Forelimb muscle (tissue), 1 donor: Measurements from ENCODE around the gene NSMCE3. TPM values are rescaled to one million over a fixed set of nuclear protein-coding genes. Genes with fewer than 3 reads are reported as not detected.
"Not testable (repeated sequence)": the region's sequence is repeated elsewhere in the genome, so short reads cannot be mapped to it uniquely, and the experiment has no call there.

ENCODE experiments used
- DNase-seq: peaks from one replicate; pipeline ENCODE4 v3.0.0-alpha.2; 2013; ENCODE audit warnings: low read depth
- polyA plus RNA-seq: library from polyadenylated mRNA; unstranded; fragments of 120-200 nt; gene quantifications from one replicate; pipeline ENCODE4 v1.2.1, GENCODE V29; 2013; ENCODE audit not compliant: insufficient read length

NSMCE3 gene
- polyA plus RNA-seq, 1 donor, result 5.8 TPM

DNA sequence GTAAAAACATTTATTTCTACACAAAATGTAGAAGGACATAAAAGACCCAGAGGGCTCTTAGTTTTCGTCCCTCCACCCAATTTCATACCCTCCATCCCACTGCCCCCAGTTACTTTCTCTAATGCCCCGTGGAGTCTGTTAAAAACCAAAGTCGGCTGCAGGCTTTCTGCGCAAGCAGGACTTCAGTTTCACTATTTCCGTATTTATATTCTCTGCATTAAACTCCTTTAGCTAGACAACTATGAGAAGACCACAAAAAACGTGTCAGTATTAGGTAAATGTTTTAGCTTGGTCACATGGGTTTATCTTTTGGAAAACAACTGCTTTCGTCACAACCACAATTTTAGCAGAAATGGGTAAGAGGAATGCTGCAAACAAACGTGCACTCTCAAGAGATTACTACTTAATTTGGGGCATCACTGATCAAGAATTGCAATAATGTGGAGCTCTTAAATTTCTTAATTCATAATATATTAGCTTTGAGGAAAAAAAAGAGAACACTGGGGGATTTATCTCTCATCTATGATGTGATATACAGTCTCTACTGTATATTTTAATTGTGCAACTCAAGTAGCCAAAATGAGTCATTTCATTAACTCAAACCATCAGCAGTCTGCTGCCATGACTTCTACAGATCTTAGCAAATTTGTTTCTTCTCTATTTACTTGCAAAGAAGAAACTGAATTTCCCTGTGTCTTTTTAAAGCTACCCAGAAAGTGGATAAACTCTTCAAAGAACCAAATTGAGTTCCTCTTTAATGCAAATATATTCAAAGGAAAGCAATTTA, 740 bp upstream of the NSMCE3 start:
- no peak for DNase-seq

DNA sequence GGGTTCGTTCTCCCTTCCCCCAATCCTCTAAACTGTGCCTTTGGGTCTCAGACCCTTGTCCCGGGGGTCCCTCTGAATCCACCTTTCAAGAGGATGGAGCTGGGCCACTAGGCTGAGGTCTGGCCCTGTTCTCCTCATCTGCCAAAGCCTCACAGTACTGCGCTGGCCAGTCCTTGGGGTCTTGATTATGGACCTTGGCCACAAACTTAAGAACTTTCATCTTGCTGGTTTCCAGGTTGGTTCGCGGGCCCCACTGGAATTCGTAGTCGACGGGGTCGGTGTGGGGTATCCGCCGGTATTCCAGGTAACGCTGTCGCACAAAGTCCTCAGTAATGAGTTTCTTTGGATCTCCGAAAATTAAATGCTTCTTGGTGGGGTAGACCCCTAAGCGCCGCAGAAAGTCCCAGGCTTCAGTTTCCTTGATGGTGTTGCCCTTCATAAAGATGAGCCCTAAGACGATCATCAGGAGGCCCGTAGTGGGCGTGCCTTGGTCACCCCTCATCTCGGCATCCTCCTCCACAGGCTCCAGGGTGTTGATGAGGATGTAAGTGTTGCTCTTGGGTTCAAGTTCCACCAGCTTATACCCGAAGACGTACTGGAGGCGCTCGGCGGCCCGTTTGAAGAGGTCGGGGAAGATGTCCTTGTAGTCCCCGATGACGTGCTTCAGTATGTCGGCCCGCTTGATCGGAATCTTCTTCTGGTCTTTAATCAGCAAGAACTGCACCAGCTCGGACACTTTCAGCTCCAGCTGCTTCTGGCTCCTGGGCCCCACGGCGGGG, 727 bp downstream of the NSMCE3 start:
- DNase-seq, result no peak

DNA sequence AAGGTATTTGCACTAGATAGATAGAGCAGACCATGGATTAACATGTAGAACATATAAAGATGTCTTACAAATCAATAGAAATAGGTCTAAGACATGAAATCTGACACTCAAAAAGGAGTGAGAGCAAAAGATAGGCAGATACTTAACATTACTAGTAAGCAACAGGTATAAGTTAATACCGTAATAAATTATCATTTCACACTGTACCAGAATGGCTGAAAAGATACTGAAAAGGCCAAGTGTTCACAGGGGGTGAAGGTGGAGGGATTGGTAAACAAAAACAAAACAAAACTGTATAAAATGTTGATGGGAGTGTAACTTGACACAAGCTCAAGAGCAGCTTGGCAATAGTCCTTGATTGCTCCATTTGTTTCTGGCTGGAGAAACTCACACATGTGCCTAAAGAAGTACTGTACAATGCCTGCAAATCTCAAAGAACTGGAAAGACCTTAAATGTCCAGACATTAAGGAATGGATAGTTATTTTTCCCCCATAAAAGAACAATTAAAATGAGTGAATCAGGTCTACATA, 3.5 kb downstream of the NSMCE3 start:
- no peak for DNase-seq

DNA sequence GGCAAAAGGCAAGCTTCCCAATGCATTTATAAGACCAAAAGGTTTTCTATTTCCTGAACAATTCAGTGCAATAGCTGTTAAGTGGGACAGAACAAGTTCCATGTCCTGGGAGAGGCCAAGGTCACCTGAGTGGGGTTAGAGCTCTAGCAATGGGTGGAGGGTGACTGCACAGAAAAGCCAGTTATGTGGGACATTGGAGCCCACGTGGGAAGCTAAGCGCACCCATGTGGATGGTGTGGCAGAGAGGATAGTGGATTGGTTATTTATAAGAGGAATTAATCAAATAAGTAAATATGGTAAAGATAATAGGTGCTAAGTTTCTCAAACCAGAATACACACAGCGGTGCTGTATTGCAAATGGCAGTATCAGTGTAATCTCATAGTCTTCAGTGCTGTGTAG, 6.3 kb downstream of the NSMCE3 start:
- no peak for DNase-seq

DNA sequence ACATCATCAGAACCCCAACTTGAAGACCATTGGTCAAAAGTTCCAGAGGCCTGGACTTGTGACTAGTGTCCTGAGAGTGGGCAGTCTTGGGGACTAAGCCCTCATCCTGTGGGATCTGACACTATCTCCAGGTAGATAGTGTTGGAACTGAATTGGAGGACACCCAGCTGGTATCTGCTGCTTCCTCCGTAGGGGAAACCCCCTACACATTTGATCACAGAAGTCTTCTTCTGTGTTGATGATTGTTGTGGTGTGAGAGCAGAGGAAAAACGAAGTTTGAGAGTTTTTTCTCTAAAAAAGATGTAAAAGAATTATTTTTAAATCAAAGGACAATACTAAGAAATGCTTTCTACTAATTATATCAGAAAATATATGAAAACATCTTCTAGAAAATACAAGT, 6.9 kb downstream of the NSMCE3 start:
- DNase-seq, result no peak

DNA sequence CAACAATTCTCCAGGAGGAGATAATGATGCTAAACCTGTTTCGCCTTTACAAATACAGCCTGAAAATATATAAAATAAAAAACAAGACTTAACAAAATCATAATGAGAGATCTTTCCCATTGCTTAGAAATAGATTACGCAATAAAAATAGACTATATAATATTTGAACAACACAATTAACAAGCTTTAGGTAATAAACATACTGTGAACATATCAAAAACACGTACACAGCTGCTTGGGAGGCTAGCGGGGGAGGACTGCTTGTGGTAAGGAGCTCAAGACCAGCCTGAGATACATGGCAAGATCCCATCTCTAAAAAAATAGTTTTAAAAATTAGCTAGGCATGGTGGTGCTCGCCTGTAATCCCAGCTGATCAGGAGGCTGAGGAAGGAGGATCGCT, 8.7 kb downstream of the NSMCE3 start:
- DNase-seq, result no peak

DNA sequence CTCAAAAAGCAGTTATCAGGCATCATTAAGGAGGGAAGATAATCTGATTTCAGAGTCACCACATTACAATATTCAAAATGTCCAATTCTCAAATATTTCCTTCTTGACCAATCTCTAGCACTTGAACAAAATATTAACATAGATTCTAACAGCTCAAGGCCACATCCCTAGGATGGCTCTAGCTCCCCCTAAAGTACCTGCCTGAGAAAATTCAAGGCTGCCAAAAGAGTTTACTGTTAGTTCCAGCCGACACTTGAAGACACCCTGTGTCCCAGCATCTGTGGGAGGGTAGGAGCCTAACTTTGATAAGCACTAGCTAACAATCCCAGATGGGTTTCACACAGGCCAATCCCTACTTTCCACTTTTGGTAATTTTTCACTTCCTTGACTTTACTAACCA, 10.4 kb downstream of the NSMCE3 start:
- DNase-seq, result no peak

DNA sequence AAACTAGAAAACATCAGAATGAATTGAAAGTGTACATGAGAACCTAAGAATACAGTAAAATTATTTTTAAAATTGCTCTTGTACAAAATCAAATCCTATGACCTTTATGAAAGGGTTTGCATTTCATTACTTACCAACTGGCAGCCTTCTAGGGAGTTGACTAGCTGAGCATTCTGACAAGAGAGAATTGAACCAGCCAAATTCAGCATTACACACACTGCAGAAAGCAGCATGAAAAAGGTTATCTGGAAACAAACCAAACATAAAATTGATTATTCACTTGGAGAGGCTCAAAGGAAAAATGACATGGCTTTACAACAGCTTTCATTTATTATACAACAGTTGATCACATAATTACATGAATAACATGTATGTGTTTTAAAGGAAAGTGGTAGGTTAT, 17.4 kb downstream of the NSMCE3 start:
- no peak for DNase-seq

DNA sequence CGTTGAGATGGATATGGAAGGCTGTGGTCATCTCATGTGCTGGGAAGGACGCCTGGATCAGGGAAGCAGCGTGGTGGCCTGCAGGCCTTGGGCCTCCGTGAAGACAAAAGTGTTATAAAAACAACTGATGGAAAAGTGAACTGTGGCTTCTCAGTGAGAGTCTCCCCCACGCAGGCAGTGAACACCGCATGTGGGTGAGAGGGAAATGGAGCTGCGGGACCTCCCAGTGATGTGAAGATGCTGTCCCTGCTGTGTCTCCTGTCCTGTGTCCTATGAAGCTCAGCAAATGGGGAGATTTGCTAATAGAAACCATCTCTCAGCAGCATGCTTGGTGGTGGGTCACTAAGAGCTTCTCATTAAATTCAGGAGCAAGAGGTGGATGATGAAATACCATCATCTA, 25.1 kb downstream of the NSMCE3 start:
- no peak for DNase-seq

DNA sequence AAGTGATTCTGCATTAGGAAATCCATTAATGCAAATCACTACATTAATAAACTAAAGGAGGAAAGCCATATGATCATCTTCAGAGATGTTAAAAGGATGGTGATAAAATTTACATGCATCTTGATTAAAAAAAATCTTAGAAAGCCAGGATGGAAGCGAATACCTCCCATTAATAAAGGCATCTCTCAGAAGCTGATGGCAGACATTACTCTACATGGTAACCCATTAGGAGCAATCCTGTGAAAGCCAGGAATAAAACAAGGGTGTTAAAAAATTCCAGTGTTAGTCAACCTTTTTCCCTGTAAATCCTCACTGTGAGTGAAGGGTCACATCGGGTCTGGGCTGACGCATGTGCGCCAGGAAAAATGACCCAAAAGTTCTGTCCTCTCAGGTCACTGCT, 25.5 kb downstream of the NSMCE3 start:
- no peak for DNase-seq

DNA sequence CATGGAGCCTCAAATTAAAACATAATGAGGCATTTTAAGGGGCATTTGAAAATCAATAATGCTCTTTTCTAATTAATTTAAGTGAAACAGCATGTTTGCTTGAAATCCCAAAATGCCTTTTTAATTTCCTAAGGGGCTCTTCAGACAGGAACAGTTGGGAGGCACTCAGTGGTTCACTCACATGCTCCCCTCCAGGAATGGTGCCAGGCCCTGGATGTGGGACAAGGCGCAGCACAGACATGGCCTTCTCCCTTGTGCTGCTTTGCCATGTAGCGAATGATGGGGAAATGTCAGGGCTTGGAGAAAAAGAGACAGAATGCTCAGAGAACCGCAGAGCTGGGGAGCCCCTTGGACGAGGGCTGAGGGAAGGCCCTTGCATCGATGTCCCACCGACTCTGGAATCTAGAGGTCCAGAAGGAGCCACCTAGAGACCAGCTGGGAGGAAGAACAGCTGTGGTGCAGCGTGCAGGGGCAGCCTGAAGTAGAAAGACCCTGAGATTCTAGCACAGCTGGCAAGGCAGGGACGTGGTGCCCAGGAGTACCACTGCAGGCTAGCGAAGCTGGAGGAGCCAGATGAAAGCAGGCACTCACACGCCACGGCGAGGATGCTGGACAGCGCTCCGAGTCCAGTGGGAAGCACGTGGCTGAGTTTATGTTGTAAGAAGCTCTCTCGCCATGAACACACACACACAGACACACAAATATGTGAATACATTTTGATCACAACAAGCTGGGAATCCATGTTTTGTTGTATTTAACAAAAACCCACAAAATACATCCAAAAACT, 27.0 kb downstream of the NSMCE3 start:
- DNase-seq, result no peak

DNA sequence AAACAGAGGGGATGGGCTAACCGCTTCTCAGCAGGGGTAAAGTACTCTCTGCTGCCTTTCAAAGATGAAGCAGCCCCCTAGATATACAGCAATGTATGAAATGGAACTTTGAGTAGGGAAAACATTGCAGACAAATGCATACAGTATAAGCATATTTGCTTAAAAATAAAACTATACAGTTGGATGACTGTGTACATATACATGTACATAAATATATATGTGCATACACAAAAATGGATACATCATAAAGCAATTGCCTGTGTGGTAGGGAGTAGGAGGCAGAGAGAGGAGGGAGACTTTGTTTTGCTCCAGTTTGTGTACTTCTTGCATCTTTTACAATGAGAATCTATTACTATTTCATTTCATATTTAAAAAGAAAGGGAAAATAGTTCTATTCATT, 28.4 kb downstream of the NSMCE3 start:
- no peak for DNase-seq

DNA sequence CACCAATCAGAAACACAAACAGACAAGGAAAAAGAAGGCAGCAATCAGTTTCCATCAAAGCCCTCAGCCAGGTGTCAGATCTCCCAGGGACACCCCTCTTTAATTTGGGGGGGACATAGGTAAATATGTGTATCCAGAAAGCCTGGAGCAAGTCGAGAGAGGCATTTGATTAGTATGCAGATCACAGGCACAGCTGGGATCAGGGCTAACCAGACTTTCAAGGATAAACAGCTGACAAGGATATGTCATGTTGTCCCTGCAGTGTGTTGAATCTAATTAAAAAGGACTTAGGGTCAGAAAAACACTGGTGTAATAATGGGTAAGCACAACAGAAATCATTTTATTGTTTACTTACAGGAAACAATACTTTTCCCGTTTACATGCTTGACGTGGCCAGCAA, 30.2 kb downstream of the NSMCE3 start:
- DNase-seq, result no peak

DNA sequence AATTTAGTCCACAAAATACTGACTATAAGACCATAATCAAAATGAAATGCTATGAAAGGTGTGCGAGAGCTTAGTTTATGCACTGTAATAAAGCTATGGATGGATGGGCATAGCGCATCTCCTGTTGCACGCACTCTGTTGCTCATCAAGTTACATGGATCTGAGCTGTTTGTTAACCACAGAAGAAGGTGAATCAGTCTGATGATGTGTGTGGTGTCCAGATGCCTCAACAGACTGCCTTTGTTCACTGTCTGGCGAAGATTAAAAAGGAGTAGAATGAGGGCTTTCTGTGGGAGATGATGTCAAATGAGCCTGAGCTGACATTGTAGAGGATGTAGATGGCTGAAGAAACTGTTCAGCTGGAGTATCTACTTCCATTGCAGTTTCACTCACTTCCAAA, 36.1 kb downstream of the NSMCE3 start:
- no peak for DNase-seq

DNA sequence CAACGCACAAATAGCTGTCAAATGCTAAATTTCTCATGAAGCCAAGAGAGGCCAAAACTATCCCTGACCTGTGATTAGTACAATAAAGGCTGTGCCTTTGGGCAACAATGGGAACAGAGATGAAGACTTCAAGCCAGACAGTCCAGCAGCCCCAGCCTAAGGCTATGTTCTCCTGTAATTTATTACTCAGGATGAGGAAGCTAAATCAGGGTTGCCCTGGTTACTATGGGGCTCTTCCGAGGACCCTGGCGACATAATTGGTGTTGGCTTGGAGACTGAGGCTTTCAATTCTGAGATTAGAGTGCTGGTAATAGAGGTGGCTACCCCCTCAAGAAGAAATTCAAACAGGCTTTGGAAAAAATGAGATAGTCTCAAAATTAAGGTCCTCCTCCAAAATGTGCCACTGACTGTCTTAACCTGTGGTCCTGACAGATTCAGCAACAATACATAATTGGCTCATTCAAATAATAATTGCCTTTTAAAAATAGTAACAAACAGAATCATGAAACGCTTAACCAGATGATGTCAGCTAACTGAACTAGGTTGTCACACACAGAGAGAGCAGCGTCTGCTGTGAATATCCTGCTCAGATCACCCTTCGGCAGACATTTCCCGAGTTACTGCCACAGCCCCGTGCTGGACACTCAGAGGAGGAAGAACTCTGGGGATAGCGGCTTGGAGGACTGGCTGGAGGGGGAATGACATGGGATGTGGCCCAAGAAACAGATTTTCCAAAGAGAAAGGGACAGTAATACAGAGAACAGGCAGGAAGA, 43.0 kb downstream of the NSMCE3 start:
- no peak for DNase-seq

DNA sequence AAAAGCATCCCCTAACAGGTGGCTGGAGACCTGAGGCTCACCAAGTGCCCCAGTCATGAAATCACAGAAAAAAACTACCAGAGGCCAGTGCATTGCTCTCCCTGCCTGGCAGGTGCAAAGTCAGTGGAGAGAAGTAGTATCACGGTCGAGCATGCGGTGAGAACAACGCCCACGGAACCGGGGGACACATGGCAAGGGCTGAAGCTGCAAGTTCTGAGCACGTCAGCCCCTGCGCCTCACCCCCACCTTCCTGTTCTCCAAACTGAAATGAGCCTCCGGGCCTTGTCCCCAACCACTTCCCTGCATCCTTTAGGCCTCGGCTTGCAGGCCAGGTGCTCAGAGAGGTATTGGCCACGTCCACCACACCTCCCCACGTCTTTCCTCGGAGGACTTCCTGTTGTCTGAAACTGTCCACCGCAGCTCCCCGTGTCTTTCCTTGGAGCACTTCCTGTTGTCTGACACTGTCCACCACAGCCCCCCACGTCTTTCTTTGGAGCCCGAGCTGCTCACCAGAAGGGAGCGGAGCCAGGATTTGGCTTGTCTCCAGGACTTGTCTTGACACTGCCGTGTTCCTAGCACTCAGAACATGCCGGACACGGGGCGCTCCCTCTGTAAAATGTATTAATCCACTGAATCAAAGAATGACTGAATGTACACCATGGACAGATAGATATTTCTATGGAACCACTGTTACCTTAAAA, 43.9 kb downstream of the NSMCE3 start:
- DNase-seq, result no peak

DNA sequence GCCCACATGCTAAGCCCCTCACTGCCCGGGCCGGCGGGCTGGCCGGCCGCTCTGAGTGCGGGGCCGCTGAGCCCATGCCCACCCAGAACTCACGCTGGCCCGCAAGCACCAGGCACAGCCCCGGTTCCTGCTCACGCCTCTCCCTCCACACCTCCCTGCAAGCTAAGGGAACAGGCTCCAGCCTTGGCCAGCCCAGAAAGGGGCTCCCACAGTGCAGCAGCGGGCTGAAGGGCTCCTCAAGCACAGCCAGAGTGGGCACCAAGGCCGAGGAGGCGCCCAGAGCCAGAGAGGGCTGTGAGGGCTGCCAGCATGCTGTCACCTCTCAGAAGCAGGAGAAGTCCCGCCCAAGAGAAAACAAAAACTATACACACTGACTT, 44.6 kb downstream of the NSMCE3 start:
- not testable (repeated sequence) for DNase-seq

DNA sequence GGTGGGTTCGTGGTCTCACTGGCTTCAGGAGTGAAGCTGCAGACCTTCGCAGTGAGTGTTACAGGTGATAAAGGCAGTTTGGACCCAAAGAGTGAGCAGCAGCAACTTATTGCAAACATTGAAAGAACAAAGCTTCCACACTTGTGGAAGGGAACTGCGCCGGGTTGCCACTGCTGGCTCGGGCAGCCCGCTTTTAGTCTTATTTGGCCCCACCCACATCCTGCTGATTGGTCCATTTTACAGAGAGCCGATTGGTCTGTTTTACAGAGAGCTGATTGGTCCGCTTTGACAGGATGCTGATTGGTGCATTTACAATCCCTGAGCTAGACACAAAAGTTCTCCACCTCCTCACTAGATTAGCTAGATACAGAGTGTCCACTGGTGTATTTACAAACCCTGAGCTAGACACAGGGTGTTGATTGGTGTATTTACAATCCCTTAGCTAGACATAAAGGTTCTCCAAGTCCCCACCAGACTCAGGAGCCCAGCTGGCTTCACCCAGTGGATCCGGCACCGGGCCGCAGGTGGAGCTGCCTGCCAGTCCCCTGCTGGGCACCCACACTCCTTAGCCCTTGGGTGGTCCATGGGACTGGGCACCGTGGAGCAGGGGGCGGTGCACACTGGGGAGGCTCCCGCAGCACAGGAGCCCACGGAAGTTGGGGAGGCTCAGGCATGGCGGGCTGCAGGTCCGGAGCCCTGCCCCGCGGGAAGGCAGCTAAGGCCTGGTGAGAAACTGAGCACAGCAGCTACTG, 45.2 kb downstream of the NSMCE3 start:
- DNase-seq, result not testable (repeated sequence)

DNA sequence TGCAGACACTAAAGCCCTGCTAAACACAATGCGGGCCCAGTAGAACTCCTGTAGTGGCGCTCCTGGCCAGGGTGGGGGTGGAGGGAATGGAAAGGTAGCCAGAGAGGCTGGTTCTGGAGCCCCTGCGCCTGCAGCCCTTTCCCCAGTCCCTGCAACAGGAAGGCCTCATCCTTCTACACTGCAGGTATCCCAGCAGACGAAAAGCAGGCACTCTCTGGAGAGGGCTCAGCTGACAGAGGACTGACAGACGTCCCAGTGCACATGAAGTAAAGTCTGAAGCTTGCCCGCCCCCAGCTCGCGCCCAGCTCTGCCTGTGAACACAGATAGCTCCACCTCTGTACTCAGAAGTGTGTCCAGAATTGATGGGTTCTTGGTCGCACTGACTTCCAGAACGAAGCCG, 46.0 kb downstream of the NSMCE3 start:
- no peak for DNase-seq
